Limb (tissue), 2 donors: Measurements from ENCODE around the gene KCNK17.

ENCODE experiments used
- DNase-seq, 2 donors: peaks; one replicate each; pipeline ENCODE4 v3.0.0-alpha.2; 2016; ENCODE audit errors: extremely low spot score in 2 of 2

Gene KCNK17

DNA sequence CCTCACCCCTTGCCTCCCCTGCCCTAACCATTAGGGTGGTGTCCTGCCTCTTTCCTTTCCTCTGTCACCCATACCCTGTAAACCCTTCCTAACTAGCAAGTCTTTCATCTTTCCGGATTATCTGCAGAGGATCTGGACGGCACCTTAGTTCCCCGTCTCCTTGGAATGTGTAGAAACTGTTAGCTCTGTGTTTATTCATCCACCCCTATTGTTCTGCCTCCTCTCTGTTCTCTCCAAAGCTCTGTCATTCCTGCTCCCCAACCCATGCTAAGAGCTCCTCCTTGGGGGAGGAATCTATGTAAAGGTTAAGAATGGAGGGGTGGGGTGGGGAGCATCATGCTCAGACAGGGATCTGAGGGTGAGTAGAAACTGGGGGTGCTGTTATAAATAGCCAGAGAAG lies 45.5 kb downstream of the KCNK17 start:
- DNase-seq = no peak

- no peak for DNase-seq
Measured at GRCh38 chr6:39268171-39268570, 46.0 kb downstream of the KCNK17 start.

DNA sequence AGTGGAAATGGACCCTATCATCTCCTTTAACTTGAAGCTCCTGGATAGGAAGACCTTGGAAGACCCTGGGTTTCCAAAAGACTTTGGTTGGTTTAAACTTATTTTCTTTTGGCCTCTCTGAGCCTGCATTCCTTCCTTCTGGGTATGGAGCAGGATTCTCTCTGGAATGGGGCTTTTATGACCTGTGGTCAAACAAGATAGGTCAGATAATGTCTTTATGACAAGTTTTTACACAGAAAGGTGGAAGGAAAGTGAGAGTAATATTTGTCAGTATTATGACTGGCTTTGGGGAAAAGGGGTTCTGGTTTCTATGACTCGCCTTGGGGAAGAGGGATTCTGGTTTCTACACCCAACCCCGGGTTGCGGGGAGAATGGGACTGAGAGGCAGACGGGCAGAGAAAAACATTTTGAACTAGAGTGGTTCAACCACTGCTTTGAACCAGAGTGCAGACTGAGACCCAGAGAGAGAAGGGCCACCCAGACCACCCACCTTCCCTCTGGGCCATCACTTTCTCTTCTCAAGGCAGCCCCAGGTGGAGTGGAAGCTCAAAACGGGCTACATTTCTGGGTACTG lies 47.4 kb downstream of the KCNK17 start:
- no peak for DNase-seq

- DNase-seq = no peak
Measured at GRCh38 chr6:39266375-39266774, 47.8 kb downstream of the KCNK17 start.

DNA sequence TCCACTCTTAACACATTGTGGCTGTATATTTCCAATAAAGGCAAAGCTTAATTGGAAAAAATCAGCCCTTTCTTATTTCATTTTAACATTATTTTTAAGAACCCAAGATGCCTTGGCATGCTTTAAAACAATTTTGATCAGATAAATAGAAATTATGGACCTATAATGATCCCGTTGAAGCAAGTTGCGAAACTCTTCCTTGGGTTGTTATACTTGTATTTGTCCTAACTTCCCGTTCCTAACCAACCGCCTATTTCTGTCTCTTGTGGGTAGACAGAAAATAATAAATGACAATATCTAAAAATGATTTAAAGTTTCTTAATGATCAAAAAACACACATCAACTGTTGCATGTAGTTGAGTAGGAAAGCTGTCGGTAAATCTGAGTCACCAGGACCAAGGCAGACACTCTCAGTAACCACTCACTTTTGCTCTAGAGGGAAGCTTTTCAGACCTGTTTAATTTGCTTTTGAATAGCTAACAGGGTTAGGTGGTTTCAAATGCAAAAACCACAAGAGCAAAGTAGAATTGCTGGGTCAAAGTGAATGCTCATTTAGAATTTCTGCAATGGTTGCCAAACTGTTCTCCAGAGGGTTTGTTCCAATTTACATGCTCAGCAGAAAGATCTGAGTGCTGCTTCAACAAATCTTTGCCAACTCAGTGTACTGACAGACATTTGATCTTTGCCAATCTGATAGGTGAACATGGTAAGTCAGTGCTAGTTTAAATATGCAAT lies 50.7 kb downstream of the KCNK17 start:
- DNase-seq = no peak

DNA sequence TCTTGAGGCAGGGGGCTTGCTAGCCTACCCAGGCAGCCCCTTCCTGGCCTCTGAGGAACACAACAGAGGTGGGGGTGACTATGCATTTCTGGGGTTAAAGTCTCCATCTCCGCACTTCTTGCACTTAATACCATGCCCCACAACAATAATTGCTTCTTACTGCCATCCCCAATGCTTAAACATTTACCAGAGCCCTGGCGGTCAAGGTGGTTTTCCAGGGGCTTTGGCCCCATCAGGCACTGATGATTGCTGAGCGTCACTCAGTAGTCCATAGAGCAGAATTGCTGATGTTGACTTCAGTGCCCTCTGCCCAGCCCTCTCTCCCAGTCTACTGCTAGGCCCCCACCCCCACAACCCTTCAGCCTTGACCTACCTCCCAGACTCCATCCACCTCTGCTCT lies 52.5 kb downstream of the KCNK17 start:
- no peak for DNase-seq

- DNase-seq = no peak
Measured at GRCh38 chr6:39260953-39261352, 53.3 kb downstream of the KCNK17 start.

GRCh38 chr6:39260456-39260855 lies 53.8 kb downstream of the KCNK17 start:
- DNase-seq = no peak

DNA sequence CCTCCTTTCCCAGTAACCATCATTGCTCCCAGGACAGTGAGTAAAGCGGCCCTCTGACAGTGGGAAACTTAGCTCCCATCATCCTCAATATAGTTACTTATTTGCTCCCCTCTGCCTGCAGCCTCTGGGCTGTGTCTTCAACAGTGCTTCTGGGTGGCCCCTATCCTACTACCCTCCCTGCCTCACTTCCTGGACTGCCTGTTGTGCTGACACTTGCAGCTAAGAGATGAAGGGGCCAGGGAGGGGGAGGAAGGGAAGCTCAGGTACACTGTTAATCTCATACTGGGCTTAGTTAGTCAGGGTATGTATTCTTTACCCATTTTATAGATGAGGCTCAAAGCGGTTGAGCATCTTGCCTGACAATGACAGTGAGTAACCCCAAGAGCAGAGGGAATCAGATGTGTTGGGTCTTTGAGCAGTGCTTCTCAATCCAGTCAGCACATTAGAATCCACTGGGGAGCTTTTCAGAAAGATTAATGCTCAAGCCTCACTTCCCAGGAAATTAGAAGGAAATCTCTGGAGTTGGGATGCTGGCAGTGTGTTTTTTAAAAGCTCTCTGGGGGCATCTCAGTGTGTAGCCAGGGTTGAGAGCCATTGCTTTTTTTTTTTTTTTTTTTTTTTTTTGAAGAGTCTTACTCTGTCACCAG lies 57.8 kb downstream of the KCNK17 start:
- no peak for DNase-seq

DNA sequence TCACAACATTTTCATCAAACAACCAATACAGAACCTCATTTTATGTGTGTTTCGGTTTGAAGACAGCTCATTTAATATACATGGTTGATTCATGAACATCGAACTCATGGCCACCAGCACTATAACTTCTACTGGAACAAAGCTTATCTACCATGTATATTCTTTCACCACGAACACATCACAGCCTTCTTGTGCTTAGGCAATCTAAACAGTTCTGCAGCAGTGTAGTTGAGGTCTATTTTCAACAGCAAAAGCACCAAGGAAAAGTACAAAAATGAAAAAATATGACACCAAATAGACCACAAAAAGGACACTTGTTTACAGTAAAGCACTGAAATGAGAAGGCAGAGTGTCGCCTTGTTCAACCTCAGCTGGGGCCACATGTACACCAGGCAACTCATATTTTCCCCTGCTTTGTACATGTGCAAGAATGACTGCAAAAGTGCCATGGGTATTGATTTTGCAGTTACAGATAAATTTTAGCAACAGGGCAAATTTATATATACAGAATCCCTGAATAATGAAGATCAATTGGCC lies 59.2 kb downstream of the KCNK17 start:
- DNase-seq = no peak

DNA sequence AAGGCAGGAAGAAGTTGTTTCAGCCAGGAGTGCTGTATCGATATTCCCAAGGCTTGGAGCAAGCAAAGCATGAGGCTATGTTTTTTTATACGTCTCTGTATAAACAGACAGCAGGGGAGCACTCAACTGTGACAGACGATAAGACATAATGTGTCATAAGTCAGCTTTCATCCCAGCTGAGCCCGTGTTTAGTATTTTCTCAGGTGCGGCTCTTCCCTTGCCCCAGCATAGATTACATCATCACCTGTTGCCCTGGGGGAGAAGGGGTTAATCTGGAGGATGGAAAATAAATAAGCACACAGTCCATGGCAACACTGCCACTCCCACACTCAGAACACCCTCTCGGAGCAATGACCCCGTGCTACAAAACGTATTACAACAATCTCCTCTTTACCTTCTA lies 62.8 kb downstream of the KCNK17 start:
- DNase-seq = no peak

- no peak for DNase-seq
Measured at GRCh38 chr6:39250507-39250906, 63.7 kb downstream of the KCNK17 start.

GRCh38 chr6:39249278-39249677 lies 64.9 kb downstream of the KCNK17 start:
- DNase-seq = no peak
